HepG2 (cell line): ENCODE measurements around the gene TFF2. TPM values are rescaled to one million over a fixed set of nuclear protein-coding genes. Genes with fewer than 3 reads are reported as not detected.

Experiments used
- ATAC-seq: fragments of 200-7000 bp; cut with Tn5 transposase; 3 replicates; pipeline ENCODE4 v1.9.1; 2020; ENCODE audit warnings: mild to moderate bottlenecking, moderate library complexity
- BruUV-seq: library from RNA; stranded (reverse); fragments of 400-500 nt; replicated peaks from 2 replicates; lab custom pipeline; 2021; lab: Mats Ljungman, UMichigan
- CTCF ChIA-PET: fragments of 300-600 bp; formaldehyde crosslinking; extraction: SDS; loops from one replicate; lab custom pipeline; 2021; ENCODE audit warnings: low total read pairs, inconsistent platforms, low intra/inter-chr PET ratio; lab: Yijun Ruan, JAX
- POLR2A ChIA-PET: fragments of 350-600 bp; sonication (Branson Sonifier 250); formaldehyde crosslinking; loops from one replicate; lab custom pipeline; 2020; ENCODE audit warnings: antibody characterized with exemption, inconsistent platforms; lab: Yijun Ruan, JAX
- DNase-seq: peaks from one replicate; pipeline ENCODE4 v3.0.0-alpha.2; 2015; ENCODE audit warnings: low spot score
- FAIRE-seq: peaks from 3 replicates; lab custom pipeline; 2011; peaks lifted over from hg19 to GRCh38; lab: Jason Lieb, UNC
- H2AFZ ChIP-seq: one replicate; pipeline ENCODE4 v1.6.1; 2011; ENCODE audit warnings: low read length, inconsistent platforms
- H3K27ac ChIP-seq: fragments of 300-600 bp; 3 replicates; pipeline ENCODE4 v1.8.0; 2011; ENCODE audit warnings: mixed run types, mild to moderate bottlenecking, mixed read lengths, low read length, inconsistent platforms; ENCODE audit not compliant: insufficient read depth; ENCODE audit errors: extremely low read length
- H3K27me3 ChIP-seq, 2 experiments: fragments of 200-600 bp in 1 of 2; 2 replicates in 1 of 2; 3 replicates in 1 of 2; pipeline versions ENCODE4 v1.6.0 to v1.8.0; 2011; ENCODE audit warnings: low read length in 2 of 2, mild to moderate bottlenecking in 2 of 2, moderate library complexity in 2 of 2, inconsistent platforms in 1 of 2; ENCODE audit not compliant: insufficient read depth in 2 of 2, control insufficient read depth in 1 of 2
- H3K36me3 ChIP-seq, 2 experiments: fragments of 200-600 bp in 1 of 2; replicated peaks in 1 of 2; 2 replicates in 1 of 2; 3 replicates in 1 of 2; pipeline versions ENCODE4 v1.5.1 to v1.8.0; 2011; ENCODE audit warnings: low read length in 2 of 2, inconsistent platforms in 1 of 2; ENCODE audit not compliant: insufficient read depth in 2 of 2, control insufficient read depth in 1 of 2
- H3K4me1 ChIP-seq: 2 replicates; pipeline ENCODE4 v1.5.1; 2012; ENCODE audit warnings: low read length, inconsistent platforms; ENCODE audit not compliant: insufficient read depth
- H3K4me2 ChIP-seq: 2 replicates; pipeline ENCODE4 v1.6.0; 2011; ENCODE audit warnings: low read depth, low read length, inconsistent platforms
- H3K4me3 ChIP-seq, 3 experiments: fragments of 200-600 bp in 1 of 3; sonication (generic), shearing (Covaris generic) in 1 of 3; replicated peaks in 1 of 3; 2 replicates each; pipeline ENCODE4 v1.5.1; 2011 to 2016; ENCODE audit warnings: low read length in 3 of 3, inconsistent platforms in 2 of 3, low read depth in 2 of 3, mild to moderate bottlenecking in 2 of 3, control low read depth in 1 of 3, mixed read lengths in 1 of 3; ENCODE audit not compliant: insufficient read depth in 1 of 3
- H3K79me2 ChIP-seq: one replicate; pipeline ENCODE4 v1.6.1; 2011; ENCODE audit warnings: low read length, inconsistent platforms; ENCODE audit not compliant: insufficient read depth
- H3K9ac ChIP-seq: 2 replicates; pipeline ENCODE4 v1.6.0; 2011; ENCODE audit warnings: mild to moderate bottlenecking, low read depth, low read length, inconsistent platforms; ENCODE audit not compliant: insufficient read depth
- H3K9me3 ChIP-seq: 2 replicates; pipeline ENCODE4 v1.5.1; 2012; ENCODE audit warnings: mild to moderate bottlenecking, low read length
- H4K20me1 ChIP-seq: 2 replicates; pipeline ENCODE4 v1.6.0; 2011; ENCODE audit warnings: inconsistent platforms, mild to moderate bottlenecking, low read length, moderate library complexity; ENCODE audit not compliant: insufficient read depth
- AKNA ChIP-seq: sonication (generic); formaldehyde crosslinking; IDR thresholded peaks from 2 replicates; pipeline ENCODE4 v1.4.0; 2020; ENCODE audit warnings: missing genetic modification reagents, borderline replicate concordance
- IRX3 ChIP-seq: sonication (generic); formaldehyde crosslinking; IDR thresholded peaks from 2 replicates; pipeline ENCODE4 v1.8.1; 2023; ENCODE audit warnings: mild to moderate bottlenecking, low read depth, missing genetic modification reagents, borderline replicate concordance
- LCORL ChIP-seq, 2 experiments: fragments of 450-650 bp in 1 of 2; sonication (generic) in 1 of 2; formaldehyde crosslinking in 1 of 2; IDR thresholded peaks; 2 replicates each; pipeline versions ENCODE4 v1.5.0 to v1.6.1; 2017 to 2020; ENCODE audit warnings: antibody characterized with exemption in 1 of 2, missing genetic modification reagents in 1 of 2
- LRRFIP1 ChIP-seq: sonication (generic); formaldehyde crosslinking; conservative IDR thresholded peaks from 2 replicates; pipeline ENCODE4 v1.4.0; 2020; ENCODE audit warnings: missing genetic modification reagents
- SMARCE1 ChIP-seq: fragments of 450-650 bp; IDR thresholded peaks from 2 replicates; pipeline ENCODE4 v1.6.1; 2017; ENCODE audit warnings: borderline replicate concordance
- SOX5 ChIP-seq: IDR thresholded peaks from 2 replicates; pipeline ENCODE4 v1.6.1; 2016; ENCODE audit warnings: borderline replicate concordance
- SP2 ChIP-seq: sonication (generic); formaldehyde crosslinking; IDR thresholded peaks from 2 replicates; pipeline ENCODE4 v1.5.1; 2020; ENCODE audit warnings: mild to moderate bottlenecking, missing genetic modification reagents
- ZNF235 ChIP-seq: sonication (generic); formaldehyde crosslinking; IDR thresholded peaks from 2 replicates; pipeline ENCODE4 v1.8.1; 2023; ENCODE audit warnings: mild to moderate bottlenecking, missing genetic modification reagents, borderline replicate concordance
- ZNF644 ChIP-seq: IDR thresholded peaks from 2 replicates; pipeline ENCODE4 v1.6.1; 2016; ENCODE audit warnings: low read depth
- ZNF749 ChIP-seq: sonication (generic); formaldehyde crosslinking; IDR thresholded peaks from 2 replicates; pipeline ENCODE4 v1.8.0; 2022; ENCODE audit warnings: mild to moderate bottlenecking, missing genetic modification reagents, moderate library complexity, borderline replicate concordance
- ZNF782 ChIP-seq: sonication (generic); formaldehyde crosslinking; IDR thresholded peaks from 2 replicates; pipeline ENCODE4 v1.4.0; 2020; ENCODE audit warnings: missing genetic modification reagents, mild to moderate bottlenecking, borderline replicate concordance
- WGBS: methylation state at CpG from one replicate; pipeline ENCODE4 v1.1.6; 2017; ENCODE audit warnings: low lambda C conversion rate; 5-methylcytosine and 5-hydroxymethylcytosine counted together
- in situ Hi-C: cut with HindIII; loops from 2 replicates; pipeline ENCODE4 v1.10.0; 2017; ENCODE audit warnings: low pct_unique_long_range_greater_than_20kb; ENCODE audit not compliant: extremely low pct_ligation_motif_present
- intact Hi-C: fragments of 100-400 bp; cut with micrococcal nuclease; formaldehyde crosslinking; loops from one replicate; pipeline ENCODE4 v1.10.0; 2022; ENCODE audit not compliant: unreplicated experiment
- polyA plus RNA-seq, 8 experiments: library from polyadenylated mRNA; depleted of rRNA in 3 of 8; stranded (reverse) in 7 of 8; unstranded in 1 of 8; fragments of >200 nt; fragmentation: Illumina TruSeq in 4 of 8; extraction: Trizol in 4 of 8; gene quantifications; 2 replicates each; pipeline versions ENCODE4 v1.2.1 to v1.2.3, GENCODE V29; 2011 to 2016; ENCODE audit warnings: low read depth in 4 of 8, missing spikeins in 1 of 8, mixed read lengths in 1 of 8; ENCODE audit not compliant: insufficient read depth in 1 of 8
- total RNA-seq, 5 experiments: library from RNA; depleted of rRNA; stranded (reverse); fragments of >200 nt; fragmentation: Illumina TruSeq; extraction: Trizol; gene quantifications; 2 replicates each; pipeline ENCODE4 v1.2.3, GENCODE V29; 2016; ENCODE audit warnings: low read depth in 1 of 5
- TF ChIP-seq, protein P1 (sequence below): sonication (generic); formaldehyde crosslinking; IDR thresholded peaks from 2 replicates; pipeline ENCODE4 v1.8.1; 2023; ENCODE audit warnings: mild to moderate bottlenecking, missing genetic modification reagents
- TF ChIP-seq, protein P2 (sequence below): sonication (generic); formaldehyde crosslinking; IDR thresholded peaks from 2 replicates; pipeline ENCODE4 v1.5.0; 2020; ENCODE audit warnings: missing genetic modification reagents

TFF2 gene
- total and polyA plus RNA-seq, 2 of the 13 experiments (the other 11 are each of a cell fraction or from before 2014, with no cell fraction given): 1.5 TPM; not detected in 1

- H3K9me3 ChIP-seq: no peaks in the 10 kb centered on the region
- H3K4me3 ChIP-seq: no peak overlapping the region
- H3K27me3 ChIP-seq: peaks cover 0 to 22% of the 10 kb centered on the region in 2 experiments; a peak in 2 of 5 replicates
- no peak for ATAC-seq
- DNase-seq: no peak
- intact Hi-C loops (no loop called here), in situ Hi-C loops (no loop called here)
- ChIA-PET POLR2A (no interaction called here), CTCF (no interaction called here)
- H3K4me2 ChIP-seq: no peak overlapping the region
- H4K20me1 ChIP-seq: no peaks in the 10 kb centered on the region
- H3K4me1 ChIP-seq: peaks cover 16% of the 10 kb centered on the region
- H2AFZ ChIP-seq: no peak overlapping the region
- no peak overlapping the region for H3K27ac ChIP-seq
- FAIRE-seq: no peak
- no peaks in the 10 kb centered on the region for H3K79me2 ChIP-seq
- H3K36me3 ChIP-seq: no peaks in the 10 kb centered on the region
- BruUV-seq: no TSS peak
- no peak overlapping the region for H3K9ac ChIP-seq
- WGBS: 78% methylated on average over 10 of the region's 30 CpGs
- TF ChIP-seq ZNF235 (CRISPR knock-in tag): no peak
- no peak for TF ChIP-seq AKNA (CRISPR knock-in tag)
- TF ChIP-seq ZNF749 (CRISPR knock-in tag): no peak
- TF ChIP-seq ZNF644 (CRISPR knock-in tag): no peak
- TF ChIP-seq, protein P1, sequence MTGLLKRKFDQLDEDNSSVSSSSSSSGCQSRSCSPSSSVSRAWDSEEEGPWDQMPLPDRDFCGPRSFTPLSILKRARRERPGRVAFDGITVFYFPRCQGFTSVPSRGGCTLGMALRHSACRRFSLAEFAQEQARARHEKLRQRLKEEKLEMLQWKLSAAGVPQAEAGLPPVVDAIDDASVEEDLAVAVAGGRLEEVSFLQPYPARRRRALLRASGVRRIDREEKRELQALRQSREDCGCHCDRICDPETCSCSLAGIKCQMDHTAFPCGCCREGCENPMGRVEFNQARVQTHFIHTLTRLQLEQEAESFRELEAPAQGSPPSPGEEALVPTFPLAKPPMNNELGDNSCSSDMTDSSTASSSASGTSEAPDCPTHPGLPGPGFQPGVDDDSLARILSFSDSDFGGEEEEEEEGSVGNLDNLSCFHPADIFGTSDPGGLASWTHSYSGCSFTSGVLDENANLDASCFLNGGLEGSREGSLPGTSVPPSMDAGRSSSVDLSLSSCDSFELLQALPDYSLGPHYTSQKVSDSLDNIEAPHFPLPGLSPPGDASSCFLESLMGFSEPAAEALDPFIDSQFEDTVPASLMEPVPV (CRISPR knock-in tag): no peak
- TF ChIP-seq SOX5 (CRISPR knock-in tag): no peak
- no peak for TF ChIP-seq ZNF782 (CRISPR knock-in tag)
- TF ChIP-seq IRX3 (CRISPR knock-in tag): no peak
- no peak for TF ChIP-seq SMARCE1
- no peak for TF ChIP-seq SP2
- no peak for TF ChIP-seq LRRFIP1 (CRISPR knock-in tag)
- TF ChIP-seq LCORL (IDR thresholded peaks at IDR 0.05): no peak
- TF ChIP-seq LCORL (CRISPR knock-in tag; IDR thresholded peaks at IDR 0.05): no peak
- TF ChIP-seq, protein P2, sequence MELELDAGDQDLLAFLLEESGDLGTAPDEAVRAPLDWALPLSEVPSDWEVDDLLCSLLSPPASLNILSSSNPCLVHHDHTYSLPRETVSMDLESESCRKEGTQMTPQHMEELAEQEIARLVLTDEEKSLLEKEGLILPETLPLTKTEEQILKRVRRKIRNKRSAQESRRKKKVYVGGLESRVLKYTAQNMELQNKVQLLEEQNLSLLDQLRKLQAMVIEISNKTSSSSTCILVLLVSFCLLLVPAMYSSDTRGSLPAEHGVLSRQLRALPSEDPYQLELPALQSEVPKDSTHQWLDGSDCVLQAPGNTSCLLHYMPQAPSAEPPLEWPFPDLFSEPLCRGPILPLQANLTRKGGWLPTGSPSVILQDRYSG (CRISPR knock-in tag): no peak
These were observed 3.0 kb downstream of the TFF2 start for GRCh38 chr21:42347601-42348327.
